Keratinocyte (primary cell): ENCODE results near the gene DHCR7. TPM values are rescaled to one million over a fixed set of nuclear protein-coding genes. Genes with fewer than 3 reads are reported as not detected.

Experiments
- DNase-seq: peaks from one replicate; pipeline ENCODE4 v3.0.0-alpha.2; 2011; ENCODE audit warnings: low read depth, missing footprints, low spot score
- FAIRE-seq: peaks from 2 replicates; lab custom pipeline; 2011; peaks lifted over from hg19 to GRCh38; lab: Jason Lieb, UNC
- H2AFZ ChIP-seq: 2 replicates; pipeline ENCODE4 v1.6.0; 2012; ENCODE audit warnings: low read length, control low read depth, inconsistent platforms; ENCODE audit not compliant: control insufficient read depth
- H3K27ac ChIP-seq: 2 replicates; pipeline ENCODE4 v1.5.1; 2011; ENCODE audit warnings: low read length; ENCODE audit not compliant: control insufficient read depth, insufficient read depth
- H3K27me3 ChIP-seq: 3 replicates; pipeline ENCODE4 v1.6.0; 2011; ENCODE audit warnings: low read length; ENCODE audit not compliant: control insufficient read depth, insufficient read depth; ENCODE audit errors: extremely low read depth
- H3K36me3 ChIP-seq, 2 experiments: 2 replicates in 1 of 2; 3 replicates in 1 of 2; pipeline ENCODE4 v1.5.1; 2011; ENCODE audit warnings: low read length in 2 of 2, mild to moderate bottlenecking in 1 of 2; ENCODE audit not compliant: control insufficient read depth in 2 of 2, insufficient read depth in 2 of 2; ENCODE audit errors: extremely low read depth in 1 of 2
- H3K4me1 ChIP-seq: 3 replicates; pipeline ENCODE4 v1.5.1; 2011; ENCODE audit warnings: low read length; ENCODE audit not compliant: control insufficient read depth, insufficient read depth; ENCODE audit errors: extremely low read depth
- H3K4me2 ChIP-seq: 3 replicates; pipeline ENCODE4 v1.6.0; 2011; ENCODE audit warnings: low read depth, low read length; ENCODE audit not compliant: control insufficient read depth, insufficient read depth; ENCODE audit errors: extremely low read depth
- H3K4me3 ChIP-seq, 3 experiments: fragments of 200-600 bp in 1 of 3; sonication (generic) in 1 of 3; 2 replicates in 2 of 3; 3 replicates in 1 of 3; pipeline ENCODE4 v1.5.1; 2011 to 2016; ENCODE audit warnings: low read length in 3 of 3, mild to moderate bottlenecking in 3 of 3, control low read depth in 2 of 3, inconsistent platforms in 1 of 3, low read depth in 1 of 3, mixed read lengths in 1 of 3, mixed run types in 1 of 3, moderate library complexity in 1 of 3; ENCODE audit not compliant: control insufficient read depth in 2 of 3, insufficient read depth in 2 of 3; ENCODE audit errors: extremely low read depth in 1 of 3
- H3K79me2 ChIP-seq: 2 replicates; pipeline ENCODE4 v1.6.0; 2012; ENCODE audit warnings: low read length; ENCODE audit not compliant: control insufficient read depth, insufficient read depth
- H3K9ac ChIP-seq: 3 replicates; pipeline ENCODE4 v1.6.0; 2011; ENCODE audit warnings: low read length; ENCODE audit not compliant: control insufficient read depth, insufficient read depth; ENCODE audit errors: extremely low read depth
- H3K9me1 ChIP-seq: 3 replicates; pipeline ENCODE4 v1.6.0; 2011; ENCODE audit warnings: low read length; ENCODE audit not compliant: control insufficient read depth, insufficient read depth; ENCODE audit errors: extremely low read depth
- H3K9me3 ChIP-seq: 2 replicates; pipeline ENCODE4 v1.5.1; 2012; ENCODE audit warnings: low read depth, low read length; ENCODE audit not compliant: control insufficient read depth
- H4K20me1 ChIP-seq: 3 replicates; pipeline ENCODE4 v1.6.0; 2011; ENCODE audit warnings: low read length; ENCODE audit not compliant: control insufficient read depth, insufficient read depth; ENCODE audit errors: extremely low read depth
- EZH2 ChIP-seq: IDR thresholded peaks from one replicate; pipeline ENCODE4 v1.6.1; 2012; ENCODE audit warnings: inconsistent platforms, mild to moderate bottlenecking, low read length, moderate library complexity
- dilution Hi-C: fragments of 300-500 bp; cut with MboI; formaldehyde crosslinking; loops from one replicate; pipeline ENCODE4 v1.7.0; 2020; ENCODE audit warnings: low sequenced_read_pairs; ENCODE audit not compliant: extremely low pct_ligation_motif_present
- polyA plus RNA-seq, 5 experiments: library from polyadenylated mRNA; depleted of rRNA in 3 of 5; stranded (reverse) in 3 of 5; stranded (forward) in 1 of 5; unstranded in 1 of 5; fragments of >200 nt; gene quantifications; 1 replicate in 1 of 5; 2 replicates in 3 of 5; 3 replicates in 1 of 5; pipeline versions ENCODE4 v1.2.1 to v1.2.3, GENCODE V29; 2011 to 2012; ENCODE audit warnings: missing spikeins in 2 of 5, low read depth in 1 of 5, low replicate concordance in 1 of 5
- TF ChIP-seq, protein P1 (sequence below), 3 experiments: IDR thresholded peaks in 1 of 3; conservative IDR thresholded peaks in 1 of 3; optimal IDR thresholded peaks in 1 of 3; 2 replicates in 2 of 3; 3 replicates in 1 of 3; pipeline versions ENCODE3 to v1.5.1; 2011; ENCODE audit warnings: low read length in 3 of 3, mild to moderate bottlenecking in 3 of 3, moderate library complexity in 2 of 3, control low read depth in 1 of 3, inconsistent platforms in 1 of 3; ENCODE audit not compliant: insufficient read depth in 2 of 3; ENCODE audit errors: extremely low read depth in 1 of 3

DHCR7 gene
- polyA plus RNA-seq, 1 donor (not counting 4 experiments of a cell fraction or from before 2014, with no cell fraction given): 143 TPM

DNA sequence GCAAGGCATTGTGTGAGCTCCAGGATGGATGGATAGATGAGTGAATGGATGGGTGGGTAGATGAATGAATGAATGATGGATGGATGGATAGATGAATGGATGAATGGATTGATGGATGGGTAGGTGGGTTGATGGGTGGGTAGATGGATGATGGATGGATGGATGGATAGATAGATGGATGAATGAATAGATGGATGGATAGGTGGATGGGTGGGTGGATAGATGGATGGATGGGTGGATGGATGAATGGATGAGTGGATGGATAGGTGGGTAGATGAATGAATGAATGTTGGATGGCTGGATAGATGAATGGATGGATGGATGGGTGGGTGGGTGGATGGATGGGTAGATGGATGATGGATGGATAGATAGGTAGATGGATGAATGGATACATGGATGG, 33.5 kb downstream of the DHCR7 start:
- FAIRE-seq (no peak), DNase-seq (no peak)
- no peak overlapping the region for H3K4me2 ChIP-seq
- H3K36me3 ChIP-seq: no peaks in the 10 kb centered on the region
- H3K9me1 ChIP-seq: no peaks in the 10 kb centered on the region
- no peaks in the 10 kb centered on the region for H3K79me2 ChIP-seq
- H3K9me3 ChIP-seq: no peaks in the 10 kb centered on the region
- no peaks in the 10 kb centered on the region for H3K27me3 ChIP-seq
- no peaks in the 10 kb centered on the region for H3K4me1 ChIP-seq
- no peak overlapping the region for H3K27ac ChIP-seq
- no peak for TF ChIP-seq EZH2
- TF ChIP-seq, protein P1, sequence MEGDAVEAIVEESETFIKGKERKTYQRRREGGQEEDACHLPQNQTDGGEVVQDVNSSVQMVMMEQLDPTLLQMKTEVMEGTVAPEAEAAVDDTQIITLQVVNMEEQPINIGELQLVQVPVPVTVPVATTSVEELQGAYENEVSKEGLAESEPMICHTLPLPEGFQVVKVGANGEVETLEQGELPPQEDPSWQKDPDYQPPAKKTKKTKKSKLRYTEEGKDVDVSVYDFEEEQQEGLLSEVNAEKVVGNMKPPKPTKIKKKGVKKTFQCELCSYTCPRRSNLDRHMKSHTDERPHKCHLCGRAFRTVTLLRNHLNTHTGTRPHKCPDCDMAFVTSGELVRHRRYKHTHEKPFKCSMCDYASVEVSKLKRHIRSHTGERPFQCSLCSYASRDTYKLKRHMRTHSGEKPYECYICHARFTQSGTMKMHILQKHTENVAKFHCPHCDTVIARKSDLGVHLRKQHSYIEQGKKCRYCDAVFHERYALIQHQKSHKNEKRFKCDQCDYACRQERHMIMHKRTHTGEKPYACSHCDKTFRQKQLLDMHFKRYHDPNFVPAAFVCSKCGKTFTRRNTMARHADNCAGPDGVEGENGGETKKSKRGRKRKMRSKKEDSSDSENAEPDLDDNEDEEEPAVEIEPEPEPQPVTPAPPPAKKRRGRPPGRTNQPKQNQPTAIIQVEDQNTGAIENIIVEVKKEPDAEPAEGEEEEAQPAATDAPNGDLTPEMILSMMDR (optimal IDR thresholded peaks at IDR 0.05 in 1 of 3, IDR thresholded peaks at IDR 0.05 in 1 of 3, conservative IDR thresholded peaks at IDR 0.05 in 1 of 3; ENCODE audit: extremely low read depth in 1 of 3, insufficient read depth in 2 of 3, low read length in 3 of 3): no peak
- no peak overlapping the region for H3K4me3 ChIP-seq
- no peak overlapping the region for H2AFZ ChIP-seq
- H4K20me1 ChIP-seq: no peaks in the 10 kb centered on the region
- H3K9ac ChIP-seq: no peak overlapping the region
- dilution Hi-C loops: no loop called here

DNA sequence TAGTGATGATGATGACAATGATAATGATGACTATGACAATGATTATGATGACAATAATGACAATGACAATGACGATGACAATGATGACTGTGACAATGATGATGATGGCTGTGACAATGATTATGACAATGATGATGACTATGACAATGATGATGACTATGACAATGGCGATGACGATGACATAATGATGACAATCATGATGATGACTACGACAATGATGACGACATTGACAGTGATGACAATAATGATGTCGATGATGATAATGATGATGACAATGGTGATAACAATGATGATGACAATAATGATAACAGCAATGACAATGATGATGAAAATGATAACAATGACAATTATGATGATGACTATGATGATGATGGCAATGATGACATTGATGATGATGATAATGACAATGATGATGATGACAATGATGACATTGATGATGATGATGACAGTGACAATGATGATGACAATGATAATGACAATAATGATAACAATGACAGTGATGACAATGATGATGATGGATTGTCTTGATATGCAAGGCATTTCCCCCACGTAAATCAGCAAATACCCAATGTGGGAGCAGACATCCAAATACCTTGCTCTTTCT, 37.7 kb downstream of the DHCR7 start:
- H3K4me2 ChIP-seq: no peak overlapping the region
- H3K27ac ChIP-seq: no peak overlapping the region
- no peaks in the 10 kb centered on the region for H3K9me1 ChIP-seq
- no peaks in the 10 kb centered on the region for H4K20me1 ChIP-seq
- H3K9ac ChIP-seq: no peak overlapping the region
- H3K4me3 ChIP-seq: no peak overlapping the region
- FAIRE-seq (no peak), DNase-seq (no peak)
- no peaks in the 10 kb centered on the region for H3K9me3 ChIP-seq
- no peaks in the 10 kb centered on the region for H3K4me1 ChIP-seq
- H3K79me2 ChIP-seq: no peaks in the 10 kb centered on the region
- TF ChIP-seq EZH2: no peak
- TF ChIP-seq, protein P1 (optimal IDR thresholded peaks at IDR 0.05 in 1 of 3, IDR thresholded peaks at IDR 0.05 in 1 of 3, conservative IDR thresholded peaks at IDR 0.05 in 1 of 3; ENCODE audit: extremely low read depth in 1 of 3, insufficient read depth in 2 of 3, low read length in 3 of 3): no peak
- H2AFZ ChIP-seq: no peak overlapping the region
- dilution Hi-C loops: no loop called here
- H3K36me3 ChIP-seq: no peaks in the 10 kb centered on the region
- no peaks in the 10 kb centered on the region for H3K27me3 ChIP-seq
